GM23338 (cell line): ENCODE data around the gene LPGAT1.

Source experiments
- CREB1 ChIP-seq: fragments of 250-450 bp; sonication (Bioruptor Pico); IDR thresholded peaks from 2 replicates; pipeline ENCODE4 v1.5.0; 2020; ENCODE audit warnings: low read depth, mild to moderate bottlenecking, moderate library complexity
- EZH2 ChIP-seq: fragments of 200-600 bp; sonication (generic); IDR thresholded peaks from one replicate; pipeline ENCODE4 v1.8.0; 2017; ENCODE audit warnings: antibody characterized with exemption, mild to moderate bottlenecking, low read depth; ENCODE audit not compliant: unreplicated experiment
- EZH2phosphoT487 ChIP-seq: fragments of 200-600 bp; sonication (generic); IDR thresholded peaks from one replicate; pipeline ENCODE4 v1.8.1; 2018; ENCODE audit warnings: antibody characterized with exemption; ENCODE audit not compliant: unreplicated experiment
- JUNB ChIP-seq: IDR thresholded peaks from one replicate; pipeline ENCODE4 v1.6.1; 2016; ENCODE audit warnings: antibody characterized with exemption; ENCODE audit not compliant: unreplicated experiment
- NANOG ChIP-seq: IDR thresholded peaks from 2 replicates; pipeline ENCODE4 v1.6.1; 2016; ENCODE audit warnings: antibody characterized with exemption, borderline replicate concordance
- POLR2AphosphoS5 ChIP-seq: IDR thresholded peaks from 2 replicates; pipeline ENCODE4 v1.6.1; 2016; ENCODE audit warnings: antibody characterized with exemption, low read depth
- STAT1 ChIP-seq: IDR thresholded peaks from one replicate; pipeline ENCODE4 v1.6.1; 2016; ENCODE audit warnings: antibody characterized with exemption; ENCODE audit not compliant: unreplicated experiment
- ZNF114 ChIP-seq: fragments of 250-450 bp; sonication (Bioruptor Pico); IDR thresholded peaks from 2 replicates; pipeline ENCODE4 v1.5.0; 2020; ENCODE audit warnings: mild to moderate bottlenecking, moderate library complexity
- ZNF331 ChIP-seq: fragments of 250-450 bp; sonication (Bioruptor Pico); IDR thresholded peaks from 2 replicates; pipeline ENCODE4 v1.5.0; 2020; ENCODE audit warnings: low read depth, mild to moderate bottlenecking, moderate library complexity
- TF ChIP-seq, protein P1 (sequence below), 2 experiments: fragments of 200-600 bp in 1 of 2; sonication (generic) in 1 of 2; conservative IDR thresholded peaks; 2 replicates each; pipeline versions ENCODE4 v1.5.1 to v1.6.1; 2016 to 2017; ENCODE audit warnings: antibody characterized with exemption in 2 of 2, low read depth in 2 of 2, mild to moderate bottlenecking in 2 of 2, moderate library complexity in 1 of 2
- TF ChIP-seq, protein P2 (sequence below): IDR thresholded peaks from one replicate; pipeline ENCODE4 v1.6.1; 2018; ENCODE audit warnings: antibody characterized with exemption; ENCODE audit not compliant: unreplicated experiment
- TF ChIP-seq, protein P3 (sequence below): IDR thresholded peaks from 2 replicates; pipeline ENCODE4 v1.6.1; 2016; ENCODE audit warnings: antibody characterized with exemption
- TF ChIP-seq, protein P4 (sequence below): fragments of 250-450 bp; sonication (Bioruptor Pico); IDR thresholded peaks from 2 replicates; pipeline ENCODE4 v1.5.0; 2020; ENCODE audit warnings: mild to moderate bottlenecking, moderate library complexity

DNA sequence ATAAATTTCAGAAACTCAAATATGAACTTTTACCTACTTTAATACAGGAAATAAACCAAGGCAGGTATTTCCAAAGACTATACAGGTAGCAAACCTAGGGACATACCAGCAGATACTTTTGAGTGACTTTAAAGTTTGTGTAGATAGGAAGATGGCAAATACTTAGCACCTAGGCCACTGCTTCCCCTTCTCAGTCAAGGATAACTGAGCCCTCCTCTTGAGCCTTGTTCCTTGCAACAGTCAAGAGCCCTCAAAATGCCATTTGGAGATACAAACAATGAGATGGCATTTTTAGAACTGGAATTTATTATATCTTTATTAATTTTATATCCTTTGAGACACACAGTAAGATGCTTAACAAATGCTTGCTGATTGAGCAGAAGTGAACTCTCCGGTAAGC, 65.9 kb downstream of the LPGAT1 start:
- TF ChIP-seq, protein P1, sequence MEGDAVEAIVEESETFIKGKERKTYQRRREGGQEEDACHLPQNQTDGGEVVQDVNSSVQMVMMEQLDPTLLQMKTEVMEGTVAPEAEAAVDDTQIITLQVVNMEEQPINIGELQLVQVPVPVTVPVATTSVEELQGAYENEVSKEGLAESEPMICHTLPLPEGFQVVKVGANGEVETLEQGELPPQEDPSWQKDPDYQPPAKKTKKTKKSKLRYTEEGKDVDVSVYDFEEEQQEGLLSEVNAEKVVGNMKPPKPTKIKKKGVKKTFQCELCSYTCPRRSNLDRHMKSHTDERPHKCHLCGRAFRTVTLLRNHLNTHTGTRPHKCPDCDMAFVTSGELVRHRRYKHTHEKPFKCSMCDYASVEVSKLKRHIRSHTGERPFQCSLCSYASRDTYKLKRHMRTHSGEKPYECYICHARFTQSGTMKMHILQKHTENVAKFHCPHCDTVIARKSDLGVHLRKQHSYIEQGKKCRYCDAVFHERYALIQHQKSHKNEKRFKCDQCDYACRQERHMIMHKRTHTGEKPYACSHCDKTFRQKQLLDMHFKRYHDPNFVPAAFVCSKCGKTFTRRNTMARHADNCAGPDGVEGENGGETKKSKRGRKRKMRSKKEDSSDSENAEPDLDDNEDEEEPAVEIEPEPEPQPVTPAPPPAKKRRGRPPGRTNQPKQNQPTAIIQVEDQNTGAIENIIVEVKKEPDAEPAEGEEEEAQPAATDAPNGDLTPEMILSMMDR (conservative IDR thresholded peaks at IDR 0.05; ENCODE audit: low read depth in 2 of 2), result no peak
- TF ChIP-seq EZH2, result no peak
- TF ChIP-seq, protein P2, sequence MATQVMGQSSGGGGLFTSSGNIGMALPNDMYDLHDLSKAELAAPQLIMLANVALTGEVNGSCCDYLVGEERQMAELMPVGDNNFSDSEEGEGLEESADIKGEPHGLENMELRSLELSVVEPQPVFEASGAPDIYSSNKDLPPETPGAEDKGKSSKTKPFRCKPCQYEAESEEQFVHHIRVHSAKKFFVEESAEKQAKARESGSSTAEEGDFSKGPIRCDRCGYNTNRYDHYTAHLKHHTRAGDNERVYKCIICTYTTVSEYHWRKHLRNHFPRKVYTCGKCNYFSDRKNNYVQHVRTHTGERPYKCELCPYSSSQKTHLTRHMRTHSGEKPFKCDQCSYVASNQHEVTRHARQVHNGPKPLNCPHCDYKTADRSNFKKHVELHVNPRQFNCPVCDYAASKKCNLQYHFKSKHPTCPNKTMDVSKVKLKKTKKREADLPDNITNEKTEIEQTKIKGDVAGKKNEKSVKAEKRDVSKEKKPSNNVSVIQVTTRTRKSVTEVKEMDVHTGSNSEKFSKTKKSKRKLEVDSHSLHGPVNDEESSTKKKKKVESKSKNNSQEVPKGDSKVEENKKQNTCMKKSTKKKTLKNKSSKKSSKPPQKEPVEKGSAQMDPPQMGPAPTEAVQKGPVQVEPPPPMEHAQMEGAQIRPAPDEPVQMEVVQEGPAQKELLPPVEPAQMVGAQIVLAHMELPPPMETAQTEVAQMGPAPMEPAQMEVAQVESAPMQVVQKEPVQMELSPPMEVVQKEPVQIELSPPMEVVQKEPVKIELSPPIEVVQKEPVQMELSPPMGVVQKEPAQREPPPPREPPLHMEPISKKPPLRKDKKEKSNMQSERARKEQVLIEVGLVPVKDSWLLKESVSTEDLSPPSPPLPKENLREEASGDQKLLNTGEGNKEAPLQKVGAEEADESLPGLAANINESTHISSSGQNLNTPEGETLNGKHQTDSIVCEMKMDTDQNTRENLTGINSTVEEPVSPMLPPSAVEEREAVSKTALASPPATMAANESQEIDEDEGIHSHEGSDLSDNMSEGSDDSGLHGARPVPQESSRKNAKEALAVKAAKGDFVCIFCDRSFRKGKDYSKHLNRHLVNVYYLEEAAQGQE, result no peak
- no peak for TF ChIP-seq JUNB
- TF ChIP-seq EZH2phosphoT487, result no peak
- no peak for TF ChIP-seq POLR2AphosphoS5
- no peak for TF ChIP-seq CREB1
- TF ChIP-seq, protein P3, sequence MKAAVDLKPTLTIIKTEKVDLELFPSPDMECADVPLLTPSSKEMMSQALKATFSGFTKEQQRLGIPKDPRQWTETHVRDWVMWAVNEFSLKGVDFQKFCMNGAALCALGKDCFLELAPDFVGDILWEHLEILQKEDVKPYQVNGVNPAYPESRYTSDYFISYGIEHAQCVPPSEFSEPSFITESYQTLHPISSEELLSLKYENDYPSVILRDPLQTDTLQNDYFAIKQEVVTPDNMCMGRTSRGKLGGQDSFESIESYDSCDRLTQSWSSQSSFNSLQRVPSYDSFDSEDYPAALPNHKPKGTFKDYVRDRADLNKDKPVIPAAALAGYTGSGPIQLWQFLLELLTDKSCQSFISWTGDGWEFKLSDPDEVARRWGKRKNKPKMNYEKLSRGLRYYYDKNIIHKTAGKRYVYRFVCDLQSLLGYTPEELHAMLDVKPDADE, result no peak
- no peak for TF ChIP-seq ZNF114 (CRISPR knock-in tag)
- no peak for TF ChIP-seq STAT1
- TF ChIP-seq ZNF331, result no peak
- no peak for TF ChIP-seq NANOG
- TF ChIP-seq, protein P4, sequence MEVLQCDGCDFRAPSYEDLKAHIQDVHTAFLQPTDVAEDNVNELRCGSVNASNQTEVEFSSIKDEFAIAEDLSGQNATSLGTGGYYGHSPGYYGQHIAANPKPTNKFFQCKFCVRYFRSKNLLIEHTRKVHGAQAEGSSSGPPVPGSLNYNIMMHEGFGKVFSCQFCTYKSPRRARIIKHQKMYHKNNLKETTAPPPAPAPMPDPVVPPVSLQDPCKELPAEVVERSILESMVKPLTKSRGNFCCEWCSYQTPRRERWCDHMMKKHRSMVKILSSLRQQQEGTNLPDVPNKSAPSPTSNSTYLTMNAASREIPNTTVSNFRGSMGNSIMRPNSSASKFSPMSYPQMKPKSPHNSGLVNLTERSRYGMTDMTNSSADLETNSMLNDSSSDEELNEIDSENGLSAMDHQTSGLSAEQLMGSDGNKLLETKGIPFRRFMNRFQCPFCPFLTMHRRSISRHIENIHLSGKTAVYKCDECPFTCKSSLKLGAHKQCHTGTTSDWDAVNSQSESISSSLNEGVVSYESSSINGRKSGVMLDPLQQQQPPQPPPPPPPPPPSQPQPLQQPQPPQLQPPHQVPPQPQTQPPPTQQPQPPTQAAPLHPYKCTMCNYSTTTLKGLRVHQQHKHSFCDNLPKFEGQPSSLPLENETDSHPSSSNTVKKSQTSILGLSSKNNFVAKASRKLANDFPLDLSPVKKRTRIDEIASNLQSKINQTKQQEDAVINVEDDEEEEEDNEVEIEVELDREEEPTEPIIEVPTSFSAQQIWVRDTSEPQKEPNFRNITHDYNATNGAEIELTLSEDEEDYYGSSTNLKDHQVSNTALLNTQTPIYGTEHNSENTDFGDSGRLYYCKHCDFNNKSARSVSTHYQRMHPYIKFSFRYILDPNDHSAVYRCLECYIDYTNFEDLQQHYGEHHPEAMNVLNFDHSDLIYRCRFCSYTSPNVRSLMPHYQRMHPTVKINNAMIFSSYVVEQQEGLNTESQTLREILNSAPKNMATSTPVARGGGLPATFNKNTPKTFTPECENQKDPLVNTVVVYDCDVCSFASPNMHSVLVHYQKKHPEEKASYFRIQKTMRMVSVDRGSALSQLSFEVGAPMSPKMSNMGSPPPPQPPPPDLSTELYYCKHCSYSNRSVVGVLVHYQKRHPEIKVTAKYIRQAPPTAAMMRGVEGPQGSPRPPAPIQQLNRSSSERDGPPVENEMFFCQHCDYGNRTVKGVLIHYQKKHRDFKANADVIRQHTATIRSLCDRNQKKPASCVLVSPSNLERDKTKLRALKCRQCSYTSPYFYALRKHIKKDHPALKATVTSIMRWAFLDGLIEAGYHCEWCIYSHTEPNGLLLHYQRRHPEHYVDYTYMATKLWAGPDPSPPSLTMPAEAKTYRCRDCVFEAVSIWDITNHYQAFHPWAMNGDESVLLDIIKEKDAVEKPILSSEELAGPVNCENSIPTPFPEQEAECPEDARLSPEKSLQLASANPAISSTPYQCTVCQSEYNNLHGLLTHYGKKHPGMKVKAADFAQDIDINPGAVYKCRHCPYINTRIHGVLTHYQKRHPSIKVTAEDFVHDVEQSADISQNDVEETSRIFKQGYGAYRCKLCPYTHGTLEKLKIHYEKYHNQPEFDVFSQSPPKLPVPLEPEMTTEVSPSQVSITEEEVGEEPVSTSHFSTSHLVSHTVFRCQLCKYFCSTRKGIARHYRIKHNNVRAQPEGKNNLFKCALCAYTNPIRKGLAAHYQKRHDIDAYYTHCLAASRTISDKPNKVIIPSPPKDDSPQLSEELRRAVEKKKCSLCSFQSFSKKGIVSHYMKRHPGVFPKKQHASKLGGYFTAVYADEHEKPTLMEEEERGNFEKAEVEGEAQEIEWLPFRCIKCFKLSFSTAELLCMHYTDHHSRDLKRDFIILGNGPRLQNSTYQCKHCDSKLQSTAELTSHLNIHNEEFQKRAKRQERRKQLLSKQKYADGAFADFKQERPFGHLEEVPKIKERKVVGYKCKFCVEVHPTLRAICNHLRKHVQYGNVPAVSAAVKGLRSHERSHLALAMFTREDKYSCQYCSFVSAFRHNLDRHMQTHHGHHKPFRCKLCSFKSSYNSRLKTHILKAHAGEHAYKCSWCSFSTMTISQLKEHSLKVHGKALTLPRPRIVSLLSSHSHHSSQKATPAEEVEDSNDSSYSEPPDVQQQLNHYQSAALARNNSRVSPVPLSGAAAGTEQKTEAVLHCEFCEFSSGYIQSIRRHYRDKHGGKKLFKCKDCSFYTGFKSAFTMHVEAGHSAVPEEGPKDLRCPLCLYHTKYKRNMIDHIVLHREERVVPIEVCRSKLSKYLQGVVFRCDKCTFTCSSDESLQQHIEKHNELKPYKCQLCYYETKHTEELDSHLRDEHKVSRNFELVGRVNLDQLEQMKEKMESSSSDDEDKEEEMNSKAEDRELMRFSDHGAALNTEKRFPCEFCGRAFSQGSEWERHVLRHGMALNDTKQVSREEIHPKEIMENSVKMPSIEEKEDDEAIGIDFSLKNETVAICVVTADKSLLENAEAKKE (CRISPR knock-in tag), result no peak
